Loucy (cell line): Measurements from ENCODE around the gene CSNK2B.
A peak's percentile ranks its signal among the peaks of the same experiment; 100 is the strongest.

ENCODE experiments used
- H2AFZ ChIP-seq: fragments of 200-600 bp; sonication (generic); 2 replicates; pipeline ENCODE4 v1.6.0; 2016; ENCODE audit warnings: antibody characterized with exemption, mild to moderate bottlenecking, low read length, moderate library complexity
- H3F3A ChIP-seq: fragments of 200-600 bp; 2 replicates; pipeline ENCODE4 v1.6.0; 2016; ENCODE audit warnings: antibody characterized with exemption, low read depth, mild to moderate bottlenecking
- H3K27me3 ChIP-seq: fragments of 200-600 bp; sonication (generic); 2 replicates; pipeline ENCODE4 v1.6.1; 2014; ENCODE audit warnings: low read length, mild to moderate bottlenecking; ENCODE audit not compliant: insufficient read depth, poor library complexity, severe bottlenecking
- H3K36me3 ChIP-seq: fragments of 200-600 bp; sonication (generic); 2 replicates; pipeline ENCODE4 v1.6.1; 2016; ENCODE audit warnings: low read length; ENCODE audit not compliant: insufficient read depth
- H3K4me1 ChIP-seq: fragments of 200-600 bp; sonication (generic); 2 replicates; pipeline ENCODE4 v1.5.1; 2014; ENCODE audit warnings: low read length, mild to moderate bottlenecking; ENCODE audit not compliant: insufficient read depth, poor library complexity, severe bottlenecking
- H3K4me2 ChIP-seq: fragments of 200-600 bp; sonication (generic); 2 replicates; pipeline ENCODE4 v1.6.0; 2014; ENCODE audit warnings: antibody characterized with exemption, low read length, low read depth, mild to moderate bottlenecking; ENCODE audit not compliant: poor library complexity, severe bottlenecking
- H3K4me3 ChIP-seq: fragments of 200-600 bp; sonication (generic); 2 replicates; pipeline ENCODE4 v1.5.1; 2014; ENCODE audit warnings: low read length, mild to moderate bottlenecking, mixed read lengths; ENCODE audit not compliant: poor library complexity, severe bottlenecking
- H3K79me2 ChIP-seq: fragments of 200-600 bp; sonication (generic); 2 replicates; pipeline ENCODE4 v1.6.1; 2014; ENCODE audit warnings: low read length; ENCODE audit not compliant: insufficient read depth
- H3K9ac ChIP-seq: fragments of 200-600 bp; sonication (generic); 2 replicates; pipeline ENCODE4 v1.6.0; 2014; ENCODE audit warnings: mild to moderate bottlenecking, low read depth, low read length, moderate library complexity; ENCODE audit not compliant: poor library complexity, severe bottlenecking
- H3K9me2 ChIP-seq: fragments of 200-600 bp; sonication (generic); replicated peaks from 2 replicates; pipeline ENCODE4 v1.6.1; 2016; ENCODE audit warnings: low read depth, low read length, mixed read lengths
- H3K9me3 ChIP-seq: fragments of 200-600 bp; sonication (generic); 2 replicates; pipeline ENCODE4 v1.6.1; 2014; ENCODE audit warnings: mild to moderate bottlenecking, antibody characterized with exemption, low read length, low read depth; ENCODE audit not compliant: insufficient read depth
- H4K20me1 ChIP-seq: fragments of 200-600 bp; sonication (generic); 2 replicates; pipeline ENCODE4 v1.6.0; 2014; ENCODE audit warnings: antibody characterized with exemption, low read length, mild to moderate bottlenecking; ENCODE audit not compliant: insufficient read depth, poor library complexity, severe bottlenecking
- CTCF ChIP-seq: fragments of 200-600 bp; sonication (generic); conservative IDR thresholded peaks from 2 replicates; pipeline ENCODE4 v1.5.1; 2014; ENCODE audit warnings: mild to moderate bottlenecking, antibody characterized with exemption, low read length
- EZH2phosphoT487 ChIP-seq: fragments of 200-600 bp; IDR thresholded peaks from 2 replicates; pipeline ENCODE4 v1.6.1; 2018; ENCODE audit warnings: antibody characterized with exemption, mild to moderate bottlenecking, moderate library complexity, borderline replicate concordance

Gene CSNK2B

GRCh38 chr6:31664790-31665500 lies 935 bp upstream of the CSNK2B start, which contains the start of gene GPANK1:
TSS of gene GPANK1 (minus strand) at chr6:31664997. CDS start at chr6:31664478, 519 bp downstream.
- Histone ChIP-seq H3K36me3 (peaks cover 28% of the 10 kb centered on the region; the same call in 1 of the 2 replicates), H3K79me2 (peaks cover 74% of the 10 kb centered on the region), H3K4me1 (peaks cover 49% of the 10 kb centered on the region)

GRCh38 chr6:31666337-31666965 lies 571 bp downstream of the CSNK2B start:
- Histone ChIP-seq H3K9ac (peak overlapping the region; percentile 98), H2AFZ (peak overlapping the region; percentile 65), H3K36me3 (peaks cover 43% of the 10 kb centered on the region; the same call in 1 of the 2 replicates), H4K20me1 (peaks cover 22% of the 10 kb centered on the region), H3K79me2 (peaks cover 77% of the 10 kb centered on the region), H3K4me3 (peak overlapping the region; percentile 88), H3K9me3 (no peaks in the 10 kb centered on the region), H3K27me3 (no peaks in the 10 kb centered on the region), H3K9me2 (no peaks in the 10 kb centered on the region), H3F3A (no peaks in the 10 kb centered on the region), H3K4me1 (peaks cover 38% of the 10 kb centered on the region), H3K4me2 (peak overlapping the region; percentile 99)
- TF ChIP-seq CTCF (no peak), EZH2phosphoT487 (no peak)

More at GRCh38 chr6:31664790-31665500, 935 bp upstream of the CSNK2B start, which contains the start of gene GPANK1:
- H4K20me1 ChIP-seq, result peaks cover 19% of the 10 kb centered on the region
- H3F3A ChIP-seq, result no peaks in the 10 kb centered on the region
- H3K9me2 ChIP-seq, result no peaks in the 10 kb centered on the region
- TF ChIP-seq EZH2phosphoT487 (no peak), CTCF (no peak)
- peak within 1 kb of the TSS; percentile 88 for H3K4me3 ChIP-seq
- no peaks in the 10 kb centered on the region for H3K27me3 ChIP-seq
- H2AFZ ChIP-seq, result peak within 1 kb of the TSS; percentile 68
- peak within 1 kb of the TSS; percentile 98 for H3K9ac ChIP-seq
- H3K4me2 ChIP-seq, result peak within 1 kb of the TSS; percentile 95
- H3K9me3 ChIP-seq, result no peaks in the 10 kb centered on the region

GRCh38 chr6:31669676-31670075 lies 3.8 kb downstream of the CSNK2B start, which contains the start of gene LY6G5B:
TSS of gene LY6G5B (plus strand) at chr6:31669976. CDS start at chr6:31670951, 975 bp downstream.
- H4K20me1 ChIP-seq, result peaks cover 22% of the 10 kb centered on the region
- H3K27me3 ChIP-seq, result no peaks in the 10 kb centered on the region
- H3K9me3 ChIP-seq, result no peaks in the 10 kb centered on the region
- peak within 1 kb of the TSS; percentile 98 for H3K9ac ChIP-seq
- no peak within 1 kb of the TSS for H2AFZ ChIP-seq
- peak within 1 kb of the TSS; percentile 99 for H3K4me2 ChIP-seq
- peaks cover 54% of the 10 kb centered on the region; the same call in 1 of the 2 replicates for H3K36me3 ChIP-seq
- no peaks in the 10 kb centered on the region for H3F3A ChIP-seq
- peaks cover 24% of the 10 kb centered on the region for H3K4me1 ChIP-seq
- no peak within 1 kb of the TSS for H3K4me3 ChIP-seq
- no peak for TF ChIP-seq CTCF
- no peak for TF ChIP-seq EZH2phosphoT487
- H3K9me2 ChIP-seq, result no peaks in the 10 kb centered on the region
- H3K79me2 ChIP-seq, result peaks cover 51% of the 10 kb centered on the region
